SK-N-SH treated with all-trans-retinoic acid at 6 μM for 48 hours (cell line): ENCODE data around the gene GATC.
"Not testable (repeated sequence)": the region's sequence is repeated elsewhere in the genome, so short reads cannot be mapped to it uniquely, and the experiment has no call there.

Experiments
- ATAC-seq: fragments of 200-7000 bp; cut with Tn5 transposase; 3 replicates; pipeline ENCODE4 v1.9.1; 2020; ENCODE audit warnings: mild to moderate bottlenecking, moderate library complexity
- ARNTL ChIP-seq: fragments of 450-650 bp; formaldehyde crosslinking; IDR thresholded peaks from 2 replicates; pipeline ENCODE4 v1.5.0; 2020; ENCODE audit warnings: low read depth, mild to moderate bottlenecking, moderate library complexity, borderline replicate concordance
- BACH2 ChIP-seq: fragments of 250-450 bp; sonication (Bioruptor Pico); IDR thresholded peaks from 2 replicates; pipeline ENCODE4 v1.9.0; 2021; ENCODE audit warnings: mild to moderate bottlenecking, borderline replicate concordance
- CSDC2 ChIP-seq: fragments of 250-450 bp; sonication (Bioruptor Pico); IDR thresholded peaks from 2 replicates; pipeline ENCODE4 v1.5.0; 2020; ENCODE audit warnings: mild to moderate bottlenecking, moderate library complexity
- ESRRG ChIP-seq: fragments of 250-450 bp; sonication (Bioruptor Pico); IDR thresholded peaks from 2 replicates; pipeline ENCODE4 v1.6.1; 2021; ENCODE audit warnings: mild to moderate bottlenecking
- GLIS3 ChIP-seq: fragments of 250-450 bp; sonication (Bioruptor Pico); IDR thresholded peaks from 2 replicates; pipeline ENCODE4 v1.5.0; 2020; ENCODE audit warnings: mild to moderate bottlenecking, moderate library complexity
- ISL1 ChIP-seq: fragments of 250-450 bp; sonication (Bioruptor Pico); IDR thresholded peaks from 2 replicates; pipeline ENCODE4 v2.1.2; 2022; ENCODE audit warnings: mild to moderate bottlenecking, moderate library complexity
- OSR1 ChIP-seq: fragments of 250-450 bp; sonication (Bioruptor Pico); IDR thresholded peaks from 2 replicates; pipeline ENCODE4 v1.8.0; 2022; ENCODE audit warnings: moderate library complexity, mild to moderate bottlenecking, inconsistent platforms
- PPARA ChIP-seq: fragments of 250-450 bp; sonication (Bioruptor Pico); IDR thresholded peaks from 2 replicates; pipeline ENCODE4 v1.5.0; 2020; ENCODE audit warnings: mild to moderate bottlenecking, borderline replicate concordance
- RARB ChIP-seq: fragments of 250-450 bp; sonication (Bioruptor Pico); IDR thresholded peaks from 2 replicates; pipeline ENCODE4 v1.8.0; 2021; ENCODE audit warnings: mild to moderate bottlenecking, moderate library complexity
- SNAI2 ChIP-seq: fragments of 250-450 bp; sonication (Bioruptor Pico); IDR thresholded peaks from 2 replicates; pipeline ENCODE4 v1.5.0; 2020; ENCODE audit warnings: mild to moderate bottlenecking, moderate library complexity
- TCF4 ChIP-seq: fragments of 250-450 bp; sonication (Bioruptor Pico); IDR thresholded peaks from 2 replicates; pipeline ENCODE4 v1.8.0; 2021; ENCODE audit warnings: mild to moderate bottlenecking, moderate library complexity, borderline replicate concordance
- TOX ChIP-seq: fragments of 250-450 bp; sonication (Bioruptor Pico); IDR thresholded peaks from 2 replicates; pipeline ENCODE4 v1.8.0; 2021; ENCODE audit warnings: mild to moderate bottlenecking, moderate library complexity, borderline replicate concordance
- ZC3H10 ChIP-seq: fragments of 250-450 bp; sonication (Bioruptor Pico); IDR thresholded peaks from 2 replicates; pipeline ENCODE4 v1.5.1; 2021; ENCODE audit warnings: mild to moderate bottlenecking, moderate library complexity
- ZFP30 ChIP-seq: fragments of 450-650 bp; formaldehyde crosslinking; IDR thresholded peaks from 2 replicates; pipeline ENCODE4 v1.5.0; 2022; ENCODE audit warnings: mild to moderate bottlenecking, moderate library complexity
- ZNF565 ChIP-seq: fragments of 450-650 bp; formaldehyde crosslinking; conservative IDR thresholded peaks from 2 replicates; pipeline ENCODE4 v1.5.0; 2020; ENCODE audit warnings: low read depth, mild to moderate bottlenecking, moderate library complexity
- ZNF70 ChIP-seq: fragments of 450-650 bp; formaldehyde crosslinking; IDR thresholded peaks from 2 replicates; pipeline ENCODE4 v1.5.0; 2020; ENCODE audit warnings: mild to moderate bottlenecking, moderate library complexity
- ZNF8 ChIP-seq: fragments of 450-650 bp; formaldehyde crosslinking; IDR thresholded peaks from 2 replicates; pipeline ENCODE4 v1.5.0; 2020; ENCODE audit warnings: mild to moderate bottlenecking, moderate library complexity
- TF ChIP-seq, protein P1 (sequence below): fragments of 250-450 bp; sonication (Bioruptor Pico); IDR thresholded peaks from 2 replicates; pipeline ENCODE4 v1.8.0; 2020; ENCODE audit warnings: mild to moderate bottlenecking, moderate library complexity, borderline replicate concordance
- TF ChIP-seq, protein P2 (sequence below): fragments of 250-450 bp; sonication (Bioruptor Pico); IDR thresholded peaks from 2 replicates; pipeline ENCODE4 v1.5.1; 2020; ENCODE audit warnings: low read depth, mild to moderate bottlenecking, moderate library complexity
- TF ChIP-seq, protein P3 (sequence below): fragments of 250-450 bp; sonication (Bioruptor Pico); IDR thresholded peaks from 2 replicates; pipeline ENCODE4 v1.5.1; 2021; ENCODE audit warnings: mild to moderate bottlenecking, moderate library complexity
- TF ChIP-seq, protein P4 (sequence below): fragments of 250-450 bp; sonication (Bioruptor Pico); IDR thresholded peaks from 2 replicates; pipeline ENCODE4 v1.8.0; 2021; ENCODE audit warnings: low read depth, mild to moderate bottlenecking, moderate library complexity, borderline replicate concordance

Gene GATC

DNA sequence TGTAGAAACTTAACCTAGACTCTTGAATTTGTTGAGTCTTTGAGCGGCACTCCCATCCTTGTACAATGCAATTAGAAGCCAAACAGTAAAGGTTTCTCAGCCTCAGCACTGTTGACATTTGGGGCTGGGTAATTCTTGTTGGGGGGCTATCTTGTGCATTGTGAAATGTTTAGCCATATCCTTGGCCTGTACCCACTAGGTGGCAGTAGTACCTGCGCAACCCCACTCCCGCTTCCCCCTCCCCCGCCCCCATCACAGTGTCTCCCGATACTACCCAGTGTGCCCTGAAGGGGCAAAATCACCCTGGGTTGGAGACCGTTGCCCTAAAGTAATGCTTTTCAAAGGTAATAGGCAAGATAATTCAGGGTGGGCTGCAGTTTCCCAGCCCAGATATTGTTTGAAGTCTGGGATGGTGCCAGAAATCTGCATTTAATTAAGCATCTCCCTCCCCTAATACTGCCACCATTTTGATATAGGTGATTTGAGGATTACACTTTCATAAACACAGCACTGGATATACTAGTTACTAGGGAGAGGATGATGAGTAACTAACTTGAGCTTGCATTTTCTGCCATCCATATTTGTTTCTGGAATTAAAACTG is 6.5 kb upstream of the GATC start:
- ATAC-seq: peak; percentile 69
- TF ChIP-seq SNAI2 (CRISPR knock-in tag): no peak
- TF ChIP-seq, protein P1, sequence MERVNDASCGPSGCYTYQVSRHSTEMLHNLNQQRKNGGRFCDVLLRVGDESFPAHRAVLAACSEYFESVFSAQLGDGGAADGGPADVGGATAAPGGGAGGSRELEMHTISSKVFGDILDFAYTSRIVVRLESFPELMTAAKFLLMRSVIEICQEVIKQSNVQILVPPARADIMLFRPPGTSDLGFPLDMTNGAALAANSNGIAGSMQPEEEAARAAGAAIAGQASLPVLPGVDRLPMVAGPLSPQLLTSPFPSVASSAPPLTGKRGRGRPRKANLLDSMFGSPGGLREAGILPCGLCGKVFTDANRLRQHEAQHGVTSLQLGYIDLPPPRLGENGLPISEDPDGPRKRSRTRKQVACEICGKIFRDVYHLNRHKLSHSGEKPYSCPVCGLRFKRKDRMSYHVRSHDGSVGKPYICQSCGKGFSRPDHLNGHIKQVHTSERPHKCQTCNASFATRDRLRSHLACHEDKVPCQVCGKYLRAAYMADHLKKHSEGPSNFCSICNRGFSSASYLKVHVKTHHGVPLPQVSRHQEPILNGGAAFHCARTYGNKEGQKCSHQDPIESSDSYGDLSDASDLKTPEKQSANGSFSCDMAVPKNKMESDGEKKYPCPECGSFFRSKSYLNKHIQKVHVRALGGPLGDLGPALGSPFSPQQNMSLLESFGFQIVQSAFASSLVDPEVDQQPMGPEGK (CRISPR knock-in tag): no peak
- TF ChIP-seq ESRRG (CRISPR knock-in tag): no peak
- TF ChIP-seq PPARA (CRISPR knock-in tag): no peak
- TF ChIP-seq, protein P2, sequence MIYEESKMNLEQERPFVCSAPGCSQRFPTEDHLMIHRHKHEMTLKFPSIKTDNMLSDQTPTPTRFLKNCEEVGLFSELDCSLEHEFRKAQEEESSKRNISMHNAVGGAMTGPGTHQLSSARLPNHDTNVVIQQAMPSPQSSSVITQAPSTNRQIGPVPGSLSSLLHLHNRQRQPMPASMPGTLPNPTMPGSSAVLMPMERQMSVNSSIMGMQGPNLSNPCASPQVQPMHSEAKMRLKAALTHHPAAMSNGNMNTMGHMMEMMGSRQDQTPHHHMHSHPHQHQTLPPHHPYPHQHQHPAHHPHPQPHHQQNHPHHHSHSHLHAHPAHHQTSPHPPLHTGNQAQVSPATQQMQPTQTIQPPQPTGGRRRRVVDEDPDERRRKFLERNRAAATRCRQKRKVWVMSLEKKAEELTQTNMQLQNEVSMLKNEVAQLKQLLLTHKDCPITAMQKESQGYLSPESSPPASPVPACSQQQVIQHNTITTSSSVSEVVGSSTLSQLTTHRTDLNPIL (CRISPR knock-in tag): no peak
- TF ChIP-seq RARB (CRISPR knock-in tag): no peak
- TF ChIP-seq, protein P3, sequence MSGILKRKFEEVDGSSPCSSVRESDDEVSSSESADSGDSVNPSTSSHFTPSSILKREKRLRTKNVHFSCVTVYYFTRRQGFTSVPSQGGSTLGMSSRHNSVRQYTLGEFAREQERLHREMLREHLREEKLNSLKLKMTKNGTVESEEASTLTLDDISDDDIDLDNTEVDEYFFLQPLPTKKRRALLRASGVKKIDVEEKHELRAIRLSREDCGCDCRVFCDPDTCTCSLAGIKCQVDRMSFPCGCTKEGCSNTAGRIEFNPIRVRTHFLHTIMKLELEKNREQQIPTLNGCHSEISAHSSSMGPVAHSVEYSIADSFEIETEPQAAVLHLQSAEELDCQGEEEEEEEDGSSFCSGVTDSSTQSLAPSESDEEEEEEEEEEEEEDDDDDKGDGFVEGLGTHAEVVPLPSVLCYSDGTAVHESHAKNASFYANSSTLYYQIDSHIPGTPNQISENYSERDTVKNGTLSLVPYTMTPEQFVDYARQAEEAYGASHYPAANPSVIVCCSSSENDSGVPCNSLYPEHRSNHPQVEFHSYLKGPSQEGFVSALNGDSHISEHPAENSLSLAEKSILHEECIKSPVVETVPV (CRISPR knock-in tag): no peak

DNA sequence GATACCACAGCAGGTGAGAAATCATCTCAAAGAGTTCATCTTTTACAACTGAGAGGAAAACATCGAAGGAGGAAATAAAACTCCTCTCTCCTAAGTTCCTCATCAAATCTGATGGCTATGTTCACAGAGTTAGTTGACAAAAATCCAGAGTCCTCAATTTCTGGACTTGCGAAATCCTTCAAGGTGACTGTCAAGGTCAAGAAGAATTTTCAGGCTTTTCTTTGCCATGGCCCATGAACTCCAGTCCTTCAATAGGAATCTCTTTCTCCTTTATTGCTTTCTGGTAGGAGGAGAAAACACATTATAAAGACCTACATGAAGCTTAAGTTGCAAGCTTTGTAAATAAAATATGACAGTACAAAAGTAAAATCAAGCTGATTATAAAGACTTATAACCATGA is 1.6 kb upstream of the GATC start:
- no peak for TF ChIP-seq OSR1 (CRISPR knock-in tag)
- TF ChIP-seq TOX: no peak
- no peak for TF ChIP-seq BACH2 (CRISPR knock-in tag)
- TF ChIP-seq ZNF70 (CRISPR knock-in tag): no peak
- TF ChIP-seq TCF4: no peak
- no peak for TF ChIP-seq ESRRG (CRISPR knock-in tag)
- no peak for TF ChIP-seq PPARA (CRISPR knock-in tag)
- TF ChIP-seq, protein P4, sequence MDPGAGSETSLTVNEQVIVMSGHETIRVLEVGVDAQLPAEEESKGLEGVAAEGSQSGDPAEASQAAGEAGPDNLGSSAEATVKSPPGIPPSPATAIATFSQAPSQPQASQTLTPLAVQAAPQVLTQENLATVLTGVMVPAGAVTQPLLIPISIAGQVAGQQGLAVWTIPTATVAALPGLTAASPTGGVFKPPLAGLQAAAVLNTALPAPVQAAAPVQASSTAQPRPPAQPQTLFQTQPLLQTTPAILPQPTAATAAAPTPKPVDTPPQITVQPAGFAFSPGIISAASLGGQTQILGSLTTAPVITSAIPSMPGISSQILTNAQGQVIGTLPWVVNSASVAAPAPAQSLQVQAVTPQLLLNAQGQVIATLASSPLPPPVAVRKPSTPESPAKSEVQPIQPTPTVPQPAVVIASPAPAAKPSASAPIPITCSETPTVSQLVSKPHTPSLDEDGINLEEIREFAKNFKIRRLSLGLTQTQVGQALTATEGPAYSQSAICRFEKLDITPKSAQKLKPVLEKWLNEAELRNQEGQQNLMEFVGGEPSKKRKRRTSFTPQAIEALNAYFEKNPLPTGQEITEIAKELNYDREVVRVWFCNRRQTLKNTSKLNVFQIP (CRISPR knock-in tag): no peak
- no peak for TF ChIP-seq SNAI2 (CRISPR knock-in tag)
- TF ChIP-seq ZNF8 (CRISPR knock-in tag): no peak
- no peak for TF ChIP-seq ZC3H10 (CRISPR knock-in tag)
- TF ChIP-seq, protein P1 (CRISPR knock-in tag): no peak
- TF ChIP-seq ARNTL (CRISPR knock-in tag): no peak
- no peak for TF ChIP-seq GLIS3 (CRISPR knock-in tag)
- TF ChIP-seq ZNF565 (CRISPR knock-in tag): no peak
- no peak for ATAC-seq

DNA sequence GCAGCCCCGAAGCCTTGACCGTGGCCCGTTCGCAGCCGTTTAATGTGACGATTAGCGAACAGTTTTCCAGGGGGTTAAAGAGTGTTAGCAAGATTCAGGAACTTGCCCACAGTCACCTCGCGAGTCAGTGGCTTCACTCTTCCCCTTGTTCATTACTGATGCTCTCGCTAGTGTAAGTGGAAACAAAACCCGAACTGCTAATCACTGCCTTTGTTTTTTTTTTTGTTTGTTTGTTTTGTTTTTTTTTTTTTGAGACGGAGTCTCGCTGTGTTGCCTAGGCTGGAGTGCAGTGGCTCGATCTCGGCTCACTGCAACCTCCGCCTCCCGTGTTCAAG is 567 bp downstream of the GATC start:
- not testable (repeated sequence) for ATAC-seq

DNA sequence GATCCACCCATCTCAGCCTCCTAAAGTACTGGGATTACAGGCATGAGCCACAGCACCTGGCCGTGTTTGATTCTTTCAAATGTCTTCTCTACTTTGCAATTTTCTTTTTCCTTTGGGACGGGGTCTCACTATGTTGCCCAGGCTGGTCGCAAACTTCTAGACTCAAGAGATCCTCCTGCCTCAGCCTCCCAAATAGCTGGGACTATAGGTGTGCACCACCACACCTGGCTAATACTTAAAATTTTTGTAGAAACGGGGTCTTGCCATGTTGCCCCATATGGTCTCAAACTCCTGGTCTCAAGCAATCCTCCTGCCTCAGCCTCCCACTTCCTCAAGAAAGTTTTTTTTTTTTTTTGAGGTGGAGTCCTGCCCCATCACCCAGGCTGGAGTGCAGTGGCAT is 1.7 kb downstream of the GATC start:
- no peak for ATAC-seq
- TF ChIP-seq ZFP30 (CRISPR knock-in tag): no peak
- TF ChIP-seq GLIS3 (CRISPR knock-in tag): no peak
- no peak for TF ChIP-seq TOX
- TF ChIP-seq SNAI2 (CRISPR knock-in tag): no peak
- TF ChIP-seq, protein P4 (CRISPR knock-in tag): no peak
- TF ChIP-seq ISL1 (CRISPR knock-in tag): no peak
- TF ChIP-seq ARNTL (CRISPR knock-in tag): no peak
- no peak for TF ChIP-seq RARB (CRISPR knock-in tag)
- no peak for TF ChIP-seq OSR1 (CRISPR knock-in tag)
- TF ChIP-seq, protein P1 (CRISPR knock-in tag): no peak
- TF ChIP-seq, protein P2 (CRISPR knock-in tag): no peak
- TF ChIP-seq CSDC2 (CRISPR knock-in tag): no peak
- no peak for TF ChIP-seq PPARA (CRISPR knock-in tag)
- TF ChIP-seq BACH2 (CRISPR knock-in tag): no peak
